CD4-positive, CD25-positive, alpha-beta regulatory T cell (primary cell): ENCODE data around the gene RAB6C. TPM values are rescaled to one million over a fixed set of nuclear protein-coding genes. Genes with fewer than 3 reads are reported as not detected.
"Not testable (repeated sequence)": the region's sequence is repeated elsewhere in the genome, so short reads cannot be mapped to it uniquely, and the experiment has no call there.

Experiments used
- ATAC-seq, 2 donors: fragments of 150-1000 bp; cut with Tn5 transposase; one replicate each; pipeline ENCODE4 v1.10.0; 2021; ENCODE audit warnings: low read depth in 2 of 2, moderate number of reproducible peaks in 2 of 2, moderate library complexity in 1 of 2
- DNase-seq, 3 donors: peaks; one replicate each; pipeline versions ENCODE4 v3.0.0 to v3.0.0-alpha.2; 2012 to 2022; ENCODE audit warnings: mixed read lengths in 1 of 3
- H3K27ac ChIP-seq: one replicate; pipeline ENCODE4 v1.7.0; 2013; ENCODE audit warnings: mild to moderate bottlenecking, low read length; ENCODE audit not compliant: insufficient read depth, poor library complexity, severe bottlenecking
- H3K27me3 ChIP-seq: one replicate; pipeline ENCODE4 v1.7.0; 2013; ENCODE audit warnings: low read length; ENCODE audit not compliant: control insufficient read depth, insufficient read depth
- H3K36me3 ChIP-seq: one replicate; pipeline ENCODE4 v1.7.0; 2013; ENCODE audit warnings: mild to moderate bottlenecking, low read length, moderate library complexity; ENCODE audit not compliant: control insufficient read depth, insufficient read depth
- H3K4me1 ChIP-seq: 2 replicates; pipeline ENCODE4 v1.7.0; 2013; ENCODE audit warnings: mild to moderate bottlenecking, low read length; ENCODE audit not compliant: insufficient read depth, control insufficient read depth, poor library complexity, severe bottlenecking
- H3K4me3 ChIP-seq: one replicate; pipeline ENCODE4 v1.7.0; 2013; ENCODE audit warnings: low read depth, mild to moderate bottlenecking, low read length, moderate library complexity
- H3K9me3 ChIP-seq, 2 experiments: 1 replicate in 1 of 2; 2 replicates in 1 of 2; pipeline ENCODE4 v1.7.0; 2013; ENCODE audit warnings: low read length in 2 of 2, mild to moderate bottlenecking in 1 of 2, moderate library complexity in 1 of 2; ENCODE audit not compliant: control insufficient read depth in 2 of 2
- H3K27ac Mint-ChIP-seq, 3 donors: one replicate each; pipeline ENCODE4 v1.8.0; 2020 to 2022; ENCODE audit warnings: mild to moderate bottlenecking in 3 of 3, mixed read lengths in 3 of 3, moderate library complexity in 2 of 3
- H3K27me3 Mint-ChIP-seq: one replicate; pipeline ENCODE4 v1.8.0; 2022; ENCODE audit warnings: mild to moderate bottlenecking, mixed read lengths
- H3K36me3 Mint-ChIP-seq: one replicate; pipeline ENCODE4 v1.8.0; 2020; ENCODE audit warnings: mixed read lengths
- H3K4me1 Mint-ChIP-seq, 4 donors: one replicate each; pipeline ENCODE4 v1.8.0; 2020 to 2022; ENCODE audit warnings: mixed read lengths in 4 of 4, mild to moderate bottlenecking in 1 of 4
- H3K4me3 Mint-ChIP-seq, 4 donors: one replicate each; pipeline ENCODE4 v1.8.0; 2020 to 2022; ENCODE audit warnings: mild to moderate bottlenecking in 4 of 4, mixed read lengths in 4 of 4, moderate library complexity in 3 of 4
- H3K9me3 Mint-ChIP-seq, 7 donors: one replicate each; pipeline ENCODE4 v1.8.0; 2020 to 2022; ENCODE audit warnings: mixed read lengths in 7 of 7, mild to moderate bottlenecking in 3 of 7, moderate library complexity in 2 of 7
- polyA plus RNA-seq, 4 donors: library from polyadenylated mRNA; unstranded; fragments of 300-500 nt; fragmentation: Illumina TruSeq; gene quantifications; one replicate each; pipeline ENCODE4 v1.2.3, GENCODE V29; 2021
- total RNA-seq: library from RNA; stranded (reverse); gene quantifications from one replicate; pipeline ENCODE4 v1.2.3, GENCODE V29; 2022

The RAB6C gene
- not detected for total RNA-seq
- not detected for polyA plus RNA-seq

- not testable (repeated sequence) for H3K36me3 ChIP-seq, H3K4me3 ChIP-seq, H3K9me3 ChIP-seq, H3K9me3 Mint-ChIP-seq, H3K4me1 ChIP-seq, H3K27ac Mint-ChIP-seq, H3K27ac ChIP-seq, H3K36me3 Mint-ChIP-seq
- Mint-ChIP-seq H3K4me3 (peak within 1 kb of the TSS in 3 of 4 donors; percentile 51 to 69 (median 61)), H3K4me1 (peaks cover 3 to 14% (median 6%) of the 10 kb centered on the region in 4 donors), H3K27me3 (peaks cover 52% of the 10 kb centered on the region)
- DNase-seq = peak in 1 of 3 donors; percentile 1
- H3K27me3 ChIP-seq = peaks cover 12% of the 10 kb centered on the region
- peak in 1 of 2 donors; percentile 43 for ATAC-seq
Observed at GRCh38 chr2:129979629-129980155, at the start of gene RAB6C. Gene RAB6C (plus strand): TSS chr2:129979666. CDS start chr2:129980116, 450 bp downstream.

- H3K36me3 ChIP-seq = no peaks in the 10 kb centered on the region
- Mint-ChIP-seq H3K27ac (no peak overlapping the region), H3K36me3 (no peaks in the 10 kb centered on the region), H3K27me3 (peaks cover 26% of the 10 kb centered on the region), H3K4me3 (no peak overlapping the region), H3K9me3 (no peaks in the 10 kb centered on the region), H3K4me1 (no peaks in the 10 kb centered on the region)
- H3K4me1 ChIP-seq = no peaks in the 10 kb centered on the region
- no peak overlapping the region for H3K4me3 ChIP-seq
- ATAC-seq (no peak), DNase-seq (no peak)
- no peaks in the 10 kb centered on the region for H3K9me3 ChIP-seq
- H3K27ac ChIP-seq = no peak overlapping the region
- no peaks in the 10 kb centered on the region for H3K27me3 ChIP-seq
Observed at GRCh38 chr2:129930451-129930850, 49.0 kb upstream of the RAB6C start.

DNA sequence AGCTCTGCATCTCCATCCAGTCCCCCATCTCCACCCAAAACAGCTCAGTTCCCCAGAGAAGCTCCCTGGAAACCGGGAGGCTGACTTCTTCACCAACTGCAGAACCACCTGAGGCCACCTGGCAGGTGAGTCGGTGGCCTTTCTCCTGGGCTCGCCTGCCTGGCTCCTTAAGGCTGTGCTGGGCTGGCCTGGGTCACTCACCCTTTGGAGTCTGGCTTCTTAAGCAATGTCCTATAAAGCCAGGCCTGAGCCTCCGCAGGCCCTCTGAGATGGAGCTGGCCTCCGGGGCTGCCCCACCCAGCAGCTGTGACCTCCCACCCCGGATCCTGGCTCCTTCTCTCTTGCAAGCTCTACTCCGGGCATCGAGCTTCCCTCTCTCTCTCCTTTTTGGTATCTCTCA lies 46.1 kb upstream of the RAB6C start:
- H3K27ac Mint-ChIP-seq, H3K9me3 ChIP-seq, H3K27me3 ChIP-seq, DNase-seq, H3K36me3 Mint-ChIP-seq, H3K4me3 ChIP-seq, H3K4me1 Mint-ChIP-seq, H3K4me3 Mint-ChIP-seq, H3K36me3 ChIP-seq, H3K27ac ChIP-seq, ATAC-seq, H3K9me3 Mint-ChIP-seq, H3K4me1 ChIP-seq: not testable (repeated sequence)
- peaks cover 34% of the 10 kb centered on the region for H3K27me3 Mint-ChIP-seq

GRCh38 chr2:129934044-129934822 lies 45.2 kb upstream of the RAB6C start:
- Mint-ChIP-seq H3K9me3 (no peaks in the 10 kb centered on the region), H3K4me1 (no peaks in the 10 kb centered on the region), H3K27me3 (peaks cover 34% of the 10 kb centered on the region), H3K27ac (peak overlapping the region in 1 of 3 donors; percentile 26), H3K36me3 (no peaks in the 10 kb centered on the region), H3K4me3 (no peak overlapping the region)
- DNase-seq (no peak), ATAC-seq (no peak)
- Histone ChIP-seq H3K4me1 (no peaks in the 10 kb centered on the region), H3K27ac (no peak overlapping the region), H3K36me3 (no peaks in the 10 kb centered on the region), H3K27me3 (no peaks in the 10 kb centered on the region), H3K4me3 (no peak overlapping the region), H3K9me3 (no peaks in the 10 kb centered on the region)

GRCh38 chr2:129935118-129935517 lies 44.3 kb upstream of the RAB6C start:
- no peak overlapping the region for H3K4me3 Mint-ChIP-seq
- Histone ChIP-seq H3K4me1 (no peaks in the 10 kb centered on the region), H3K4me3 (no peak overlapping the region), H3K27ac (no peak overlapping the region), H3K36me3 (no peaks in the 10 kb centered on the region), H3K27me3 (no peaks in the 10 kb centered on the region), H3K9me3 (no peaks in the 10 kb centered on the region)
- DNase-seq (no peak), ATAC-seq (no peak)
- peaks cover 34% of the 10 kb centered on the region for H3K27me3 Mint-ChIP-seq
- no peaks in the 10 kb centered on the region for H3K9me3 Mint-ChIP-seq
- H3K36me3 Mint-ChIP-seq = no peaks in the 10 kb centered on the region
- H3K4me1 Mint-ChIP-seq = no peaks in the 10 kb centered on the region
- H3K27ac Mint-ChIP-seq = no peak overlapping the region

GRCh38 chr2:129936334-129936934 lies 43.0 kb upstream of the RAB6C start:
- DNase-seq (peak in 2 of 3 donors; percentile 24 to 55), ATAC-seq (no peak)
- Mint-ChIP-seq H3K4me1 (no peaks in the 10 kb centered on the region), H3K4me3 (no peak overlapping the region), H3K9me3 (no peaks in the 10 kb centered on the region), H3K27ac (no peak overlapping the region), H3K36me3 (no peaks in the 10 kb centered on the region), H3K27me3 (peaks cover 34% of the 10 kb centered on the region)
- Histone ChIP-seq H3K4me3 (no peak overlapping the region), H3K27me3 (no peaks in the 10 kb centered on the region), H3K36me3 (no peaks in the 10 kb centered on the region), H3K9me3 (no peaks in the 10 kb centered on the region), H3K4me1 (no peaks in the 10 kb centered on the region), H3K27ac (no peak overlapping the region)

- not testable (repeated sequence) for H3K27ac ChIP-seq, H3K36me3 Mint-ChIP-seq, H3K9me3 ChIP-seq, H3K4me1 Mint-ChIP-seq, H3K4me3 ChIP-seq, DNase-seq, H3K4me1 ChIP-seq, ATAC-seq, H3K27me3 ChIP-seq, H3K9me3 Mint-ChIP-seq, H3K4me3 Mint-ChIP-seq, H3K27ac Mint-ChIP-seq, H3K36me3 ChIP-seq
- peaks cover 19% of the 10 kb centered on the region for H3K27me3 Mint-ChIP-seq
Observed at GRCh38 chr2:129938850-129939471, 40.5 kb upstream of the RAB6C start.
